Mesothelial cell of epicardium (in vitro differentiated cells): ENCODE data around the gene EPB41. TPM values are rescaled to one million over a fixed set of nuclear protein-coding genes. Genes with fewer than 3 reads are reported as not detected.

Source experiments
- DNase-seq, 2 experiments: peaks; one replicate each; pipeline ENCODE4 v3.0.0; 2021; ENCODE audit warnings: low spot score in 2 of 2; ENCODE audit not compliant: unreplicated experiment in 2 of 2
- H3K27ac Mint-ChIP-seq: 2 replicates; pipeline ENCODE4 v1.8.0; 2021; ENCODE audit warnings: mixed read lengths
- H3K27me3 Mint-ChIP-seq: 2 replicates; pipeline ENCODE4 v1.8.0; 2021; ENCODE audit warnings: low read depth, mixed read lengths
- H3K36me3 Mint-ChIP-seq: 2 replicates; pipeline ENCODE4 v1.8.0; 2021; ENCODE audit warnings: mixed read lengths
- H3K4me1 Mint-ChIP-seq: 2 replicates; pipeline ENCODE4 v1.8.0; 2021; ENCODE audit warnings: mixed read lengths
- H3K4me3 Mint-ChIP-seq: 2 replicates; pipeline ENCODE4 v1.8.0; 2021; ENCODE audit warnings: mild to moderate bottlenecking, moderate library complexity, mixed read lengths
- H3K9me3 Mint-ChIP-seq: 2 replicates; pipeline ENCODE4 v1.8.0; 2021; ENCODE audit warnings: mixed read lengths
- total RNA-seq: library from RNA; stranded (reverse); gene quantifications from 3 replicates; pipeline ENCODE4 v1.2.1, GENCODE V29; 2021
- TF ChIP-seq, protein P1 (sequence below): fragments of 200-600 bp; sonication (generic); IDR thresholded peaks from one replicate; pipeline ENCODE4 v1.5.0; 2021; ENCODE audit warnings: antibody characterized with exemption; ENCODE audit not compliant: unreplicated experiment

EPB41 gene
- total RNA-seq, 1 donor from 2014 or later = 61.5 TPM

- H3K27ac Mint-ChIP-seq = peak overlapping the region; percentile 26
- no peak for DNase-seq
- no peaks in the 10 kb centered on the region for H3K9me3 Mint-ChIP-seq
- H3K36me3 Mint-ChIP-seq = peaks cover 26% of the 10 kb centered on the region
- H3K4me1 Mint-ChIP-seq = peaks cover 38% of the 10 kb centered on the region
- TF ChIP-seq, protein P1, sequence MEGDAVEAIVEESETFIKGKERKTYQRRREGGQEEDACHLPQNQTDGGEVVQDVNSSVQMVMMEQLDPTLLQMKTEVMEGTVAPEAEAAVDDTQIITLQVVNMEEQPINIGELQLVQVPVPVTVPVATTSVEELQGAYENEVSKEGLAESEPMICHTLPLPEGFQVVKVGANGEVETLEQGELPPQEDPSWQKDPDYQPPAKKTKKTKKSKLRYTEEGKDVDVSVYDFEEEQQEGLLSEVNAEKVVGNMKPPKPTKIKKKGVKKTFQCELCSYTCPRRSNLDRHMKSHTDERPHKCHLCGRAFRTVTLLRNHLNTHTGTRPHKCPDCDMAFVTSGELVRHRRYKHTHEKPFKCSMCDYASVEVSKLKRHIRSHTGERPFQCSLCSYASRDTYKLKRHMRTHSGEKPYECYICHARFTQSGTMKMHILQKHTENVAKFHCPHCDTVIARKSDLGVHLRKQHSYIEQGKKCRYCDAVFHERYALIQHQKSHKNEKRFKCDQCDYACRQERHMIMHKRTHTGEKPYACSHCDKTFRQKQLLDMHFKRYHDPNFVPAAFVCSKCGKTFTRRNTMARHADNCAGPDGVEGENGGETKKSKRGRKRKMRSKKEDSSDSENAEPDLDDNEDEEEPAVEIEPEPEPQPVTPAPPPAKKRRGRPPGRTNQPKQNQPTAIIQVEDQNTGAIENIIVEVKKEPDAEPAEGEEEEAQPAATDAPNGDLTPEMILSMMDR = no peak
- H3K27me3 Mint-ChIP-seq = no peaks in the 10 kb centered on the region
- H3K4me3 Mint-ChIP-seq = no peak overlapping the region
Measured at GRCh38 chr1:29162476-29163138, 248.2 kb downstream of the EPB41 start.

GRCh38 chr1:29164588-29164987 lies 250.2 kb downstream of the EPB41 start:
- H3K27ac Mint-ChIP-seq = peak overlapping the region; percentile 82
- H3K4me3 Mint-ChIP-seq = no peak overlapping the region
- H3K4me1 Mint-ChIP-seq = peaks cover 43% of the 10 kb centered on the region

GRCh38 chr1:29166291-29166878 lies 252.0 kb downstream of the EPB41 start:
- H3K4me1 Mint-ChIP-seq = peaks cover 54% of the 10 kb centered on the region
- DNase-seq = no peak
- peaks cover 16% of the 10 kb centered on the region for H3K36me3 Mint-ChIP-seq
- no peaks in the 10 kb centered on the region for H3K27me3 Mint-ChIP-seq
- H3K4me3 Mint-ChIP-seq = no peak overlapping the region
- peak overlapping the region; percentile 80 for H3K27ac Mint-ChIP-seq
- no peaks in the 10 kb centered on the region for H3K9me3 Mint-ChIP-seq
- TF ChIP-seq, protein P1 = no peak

More at GRCh38 chr1:29164588-29164987, 250.2 kb downstream of the EPB41 start:
- Mint-ChIP-seq H3K9me3 (no peaks in the 10 kb centered on the region), H3K36me3 (peaks cover 21% of the 10 kb centered on the region), H3K27me3 (no peaks in the 10 kb centered on the region)
- no peak for DNase-seq
- TF ChIP-seq, protein P1 = no peak

GRCh38 chr1:29167904-29168303 lies 253.5 kb downstream of the EPB41 start:
- Mint-ChIP-seq H3K4me1 (peaks cover 58% of the 10 kb centered on the region), H3K4me3 (no peak overlapping the region), H3K27me3 (no peaks in the 10 kb centered on the region), H3K9me3 (no peaks in the 10 kb centered on the region), H3K36me3 (peaks cover 20% of the 10 kb centered on the region), H3K27ac (no peak overlapping the region)
- TF ChIP-seq, protein P1 = no peak
- DNase-seq = no peak

Other genes with a start within 250 kb of the EPB41 start
- gene GMEB1, start 245.8 kb upstream of the EPB41 start, total RNA-seq = 18.6 to 20.3 TPM (median 19.1 TPM) in 3 replicates
- gene YTHDF2, start 177.6 kb upstream of the EPB41 start, total RNA-seq = 130 to 144 TPM (median 137 TPM) in 3 replicates
- 0.27 to 0.66 TPM (median 0.34 TPM) in 3 replicates for gene OPRD1, start 102.4 kb upstream of the EPB41 start, total RNA-seq
- gene TMEM200B, start 209.3 kb downstream of the EPB41 start, total RNA-seq = 28.3 to 31.0 TPM (median 29.1 TPM) in 3 replicates